ENCODE data around the gene CHMP2B. TPM values are rescaled to one million over a fixed set of nuclear protein-coding genes. Genes with fewer than 3 reads are reported as not detected.
"Not testable (repeated sequence)": the region's sequence is repeated elsewhere in the genome, so short reads cannot be mapped to it uniquely, and the experiment has no call there.

Gene CHMP2B
- total RNA-seq, 4 donors from 2014 or later: 33.5 to 41.6 (median 37.4) TPM

GRCh38 chr3:87236093-87236492 is 9.0 kb downstream of the CHMP2B start:
- H3K4me1 ChIP-seq: peaks cover 0 to 24% (median 0%) of the 10 kb centered on the region in 3 donors
- no peak for DNase-seq
- intact Hi-C loops (cut with DNase I): no loop called here
- peaks cover 0 to 22% (median 0%) of the 10 kb centered on the region in 3 donors for H3K36me3 ChIP-seq
- H3K27me3 ChIP-seq: no peaks in the 10 kb centered on the region
- H3K4me3 ChIP-seq: no peak overlapping the region
- H3K9me3 ChIP-seq: no peaks in the 10 kb centered on the region
- TF ChIP-seq CTCF (IDR thresholded peaks at IDR 0.05) (no peak), POLR2A (IDR thresholded peaks at IDR 0.05) (no peak)
- 94 to 96% methylated on average over 1 of the region's 1 CpG for WGBS, 2 donors
- no peak overlapping the region for H3K27ac ChIP-seq

- Histone ChIP-seq H3K4me3 (no peak overlapping the region), H3K9me3 (no peaks in the 10 kb centered on the region), H3K27me3 (no peaks in the 10 kb centered on the region), H3K27ac (no peak overlapping the region), H3K36me3 (peaks cover 0 to 52% (median 0%) of the 10 kb centered on the region in 3 donors), H3K4me1 (no peaks in the 10 kb centered on the region)
- WGBS, 2 donors: 70 to 81% methylated on average over 3 of the region's 3 CpGs
- no peak for DNase-seq
- TF ChIP-seq POLR2A (IDR thresholded peaks at IDR 0.05) (no peak), CTCF (IDR thresholded peaks at IDR 0.05) (no peak)
- intact Hi-C loops (cut with DNase I): no loop called here
These were observed 19.7 kb downstream of the CHMP2B start for GRCh38 chr3:87246662-87247429.

- Histone ChIP-seq H3K36me3 (peaks cover 0 to 57% (median 0%) of the 10 kb centered on the region in 3 donors), H3K9me3 (no peaks in the 10 kb centered on the region), H3K4me3 (no peak overlapping the region), H3K27ac (no peak overlapping the region), H3K4me1 (no peaks in the 10 kb centered on the region), H3K27me3 (no peaks in the 10 kb centered on the region)
- intact Hi-C loops (cut with DNase I): no loop called here
- no peak for DNase-seq
- 79 to 85% methylated on average over 1 of the region's 1 CpG for WGBS, 2 donors
- no peak for TF ChIP-seq POLR2A (IDR thresholded peaks at IDR 0.05)
These were observed 20.3 kb downstream of the CHMP2B start for GRCh38 chr3:87247430-87247773.

- H3K27me3 ChIP-seq; H3K27ac ChIP-seq; intact Hi-C loops (cut with DNase I); H3K4me3 ChIP-seq; H3K4me1 ChIP-seq; DNase-seq; H3K9me3 ChIP-seq: not testable (repeated sequence)
- 86 to 91% methylated on average over 6 of the region's 6 CpGs for WGBS, 2 donors
- peaks cover 0 to 60% (median 0%) of the 10 kb centered on the region in 3 donors for H3K36me3 ChIP-seq
These were observed 21.1 kb downstream of the CHMP2B start for GRCh38 chr3:87248231-87248630.

GRCh38 chr3:87248831-87249230 is 21.7 kb downstream of the CHMP2B start:
- 82 to 86% methylated on average over 1 of the region's 1 CpG for WGBS, 2 donors
- no peak overlapping the region for H3K4me3 ChIP-seq
- TF ChIP-seq CTCF (IDR thresholded peaks at IDR 0.05) (no peak), POLR2A (IDR thresholded peaks at IDR 0.05) (no peak)
- no peak for DNase-seq
- no peaks in the 10 kb centered on the region for H3K27me3 ChIP-seq
- intact Hi-C loops (cut with DNase I): no loop called here
- H3K4me1 ChIP-seq: no peaks in the 10 kb centered on the region
- peaks cover 0 to 66% (median 0%) of the 10 kb centered on the region in 3 donors for H3K36me3 ChIP-seq
- no peak overlapping the region for H3K27ac ChIP-seq
- no peaks in the 10 kb centered on the region for H3K9me3 ChIP-seq

- Histone ChIP-seq H3K4me1 (no peaks in the 10 kb centered on the region), H3K27me3 (no peaks in the 10 kb centered on the region), H3K9me3 (no peaks in the 10 kb centered on the region), H3K36me3 (peaks cover 0 to 73% (median 0%) of the 10 kb centered on the region in 3 donors), H3K27ac (no peak overlapping the region), H3K4me3 (no peak overlapping the region)
- no peak for DNase-seq
- TF ChIP-seq CTCF (IDR thresholded peaks at IDR 0.05) (no peak), POLR2A (IDR thresholded peaks at IDR 0.05) (no peak)
- WGBS, 2 donors: 80 to 95% methylated on average over 1 of the region's 1 CpG
- intact Hi-C loops (cut with DNase I): no loop called here
These were observed 22.9 kb downstream of the CHMP2B start for GRCh38 chr3:87250009-87250408.

All from esophagus squamous epithelium (tissue), 5 donors.